CD4-positive, alpha-beta T cell treated with Interleukin-6 for 4 hours (primary cell): Measurements from ENCODE around the gene RCC1.
"Not testable (repeated sequence)": the region's sequence is repeated elsewhere in the genome, so short reads cannot be mapped to it uniquely, and the experiment has no call there.

ENCODE experiments used
- DNase-seq: peaks from one replicate; pipeline ENCODE4 v3.0.0-alpha.2; 2020; ENCODE audit warnings: mixed read lengths

Gene RCC1

DNA sequence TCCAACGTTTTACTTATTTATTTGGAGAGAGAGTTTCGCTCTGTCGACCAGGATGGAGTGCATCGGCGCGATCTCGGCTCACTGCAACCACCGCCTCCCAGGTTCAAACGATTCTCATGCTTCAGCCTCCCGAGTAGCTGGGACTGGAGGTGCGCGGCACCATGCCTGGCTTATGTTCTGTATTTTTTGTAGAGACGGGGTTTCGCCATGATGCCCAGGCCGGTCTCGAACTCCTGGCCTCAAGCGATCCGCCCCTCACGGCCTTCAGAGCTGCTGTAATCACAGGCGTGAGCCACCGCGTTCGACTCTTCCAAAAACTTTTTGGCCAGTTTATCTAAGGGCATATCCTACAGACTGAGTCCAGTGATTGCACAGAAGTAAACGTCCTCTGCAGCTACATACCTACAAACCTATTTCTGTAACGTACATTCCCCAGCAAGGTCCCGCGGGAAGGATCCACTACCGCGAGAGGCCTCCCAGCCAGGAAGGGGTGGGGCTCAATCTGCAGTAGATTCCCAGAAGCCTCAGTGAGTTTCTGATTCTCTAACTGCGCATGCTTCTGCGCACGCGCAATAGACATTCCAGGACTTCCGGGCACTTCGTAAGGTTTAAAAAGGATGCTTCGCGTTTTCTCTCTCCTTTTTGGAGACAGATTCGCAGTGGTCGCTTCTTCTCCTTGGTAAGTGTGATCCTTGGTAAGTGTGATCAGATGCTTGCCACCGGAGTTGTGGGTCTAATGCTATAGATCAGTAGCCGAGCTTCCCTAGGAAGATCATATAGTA lies at the start of gene RCC1:
RCC1 (plus strand) TSS at position 638 of the 782 bp plus-strand sequence. CDS start 23,824 bp downstream, outside the sequence.
- peak; percentile 96 for DNase-seq

DNA sequence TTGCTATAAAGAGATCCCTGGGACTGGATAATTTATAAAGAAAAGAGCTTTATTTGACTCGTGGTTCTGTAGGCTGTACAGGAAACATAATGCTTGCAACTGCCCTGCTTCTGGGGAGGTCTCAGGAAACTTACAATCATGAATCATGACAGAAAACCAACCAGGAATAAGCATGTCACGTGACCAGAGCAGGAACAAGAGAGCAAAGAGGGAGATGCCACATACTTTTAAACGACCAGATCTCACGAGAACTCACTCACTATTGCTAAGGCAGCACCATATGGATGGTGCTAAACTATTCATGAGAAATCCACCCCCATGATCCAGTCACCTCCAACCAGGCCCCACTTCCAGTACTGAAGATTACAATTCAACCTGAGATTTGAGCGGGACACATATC lies 49.8 kb upstream of the RCC1 start:
- no peak for DNase-seq

DNA sequence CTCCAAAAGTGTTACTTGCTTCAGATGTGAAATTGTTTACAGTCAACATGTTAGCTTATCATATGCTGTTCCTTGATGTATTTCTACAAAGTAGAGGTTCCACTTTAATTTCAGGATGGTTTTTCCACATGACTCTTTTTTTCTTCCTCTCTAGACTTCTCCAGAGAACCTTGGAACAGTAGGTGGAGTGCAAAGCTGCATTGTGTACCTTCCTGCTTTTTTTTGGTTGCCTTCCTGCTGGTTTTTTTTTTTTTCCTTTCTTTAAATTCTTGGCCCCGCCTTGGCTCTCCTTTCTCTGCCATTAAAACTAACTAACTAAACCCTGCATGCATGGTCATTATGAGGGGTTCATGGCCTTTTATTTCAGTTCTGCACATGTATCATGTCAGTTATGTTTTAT lies 48.2 kb upstream of the RCC1 start:
- no peak for DNase-seq

DNA sequence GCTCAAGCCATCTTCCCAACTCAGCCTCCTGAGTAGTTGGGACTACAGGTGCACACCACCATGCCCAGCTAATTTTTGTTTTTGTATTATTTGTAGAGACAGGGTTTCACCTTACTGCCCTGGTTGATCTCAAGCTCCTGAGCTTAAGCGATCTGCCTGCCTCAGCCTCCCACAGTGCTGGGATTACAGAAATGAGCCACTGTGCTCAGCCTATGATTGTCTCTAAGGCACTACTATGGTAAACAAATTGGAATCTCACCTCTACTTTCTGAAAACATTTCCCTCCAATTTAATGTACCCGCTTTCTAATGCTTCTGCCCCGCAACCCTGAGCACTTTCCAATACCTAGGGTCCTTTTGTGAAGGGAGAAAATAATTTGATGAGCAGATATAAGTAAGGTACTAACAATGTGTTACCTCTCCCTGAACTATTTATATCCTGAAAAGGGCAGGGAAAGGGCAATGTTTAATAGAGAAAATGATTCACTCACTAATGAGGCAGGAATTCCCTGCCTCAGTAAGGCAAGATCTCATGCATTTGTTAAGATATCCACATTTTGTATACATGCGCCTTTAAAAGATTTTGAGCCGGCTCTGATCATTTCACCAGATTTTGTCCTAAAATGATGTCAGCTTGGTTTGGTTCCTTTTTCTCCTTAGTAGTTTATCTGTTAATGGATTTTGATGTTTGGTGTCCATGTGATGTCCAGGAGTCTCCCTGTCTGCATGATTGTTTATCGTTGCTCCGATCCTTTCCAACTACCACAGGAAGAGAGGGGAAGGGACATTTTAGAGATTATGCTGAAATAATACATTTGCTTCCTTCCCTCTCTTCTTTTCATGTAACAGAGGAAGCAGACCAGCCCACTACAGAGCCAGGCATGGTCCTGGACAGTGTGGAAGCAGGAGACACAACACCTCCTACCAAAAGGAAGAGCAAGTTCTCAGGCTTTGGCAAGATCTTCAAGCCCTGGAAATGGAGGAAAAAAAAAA lies 47.3 kb upstream of the RCC1 start:
- DNase-seq: no peak

- DNase-seq: no peak
These were observed 39.5 kb upstream of the RCC1 start for GRCh38 chr1:28466226-28466778.

GRCh38 chr1:28470146-28470545 lies 35.7 kb upstream of the RCC1 start:
- no peak for DNase-seq

GRCh38 chr1:28479497-28479896 lies 26.3 kb upstream of the RCC1 start:
- DNase-seq: not testable (repeated sequence)

DNA sequence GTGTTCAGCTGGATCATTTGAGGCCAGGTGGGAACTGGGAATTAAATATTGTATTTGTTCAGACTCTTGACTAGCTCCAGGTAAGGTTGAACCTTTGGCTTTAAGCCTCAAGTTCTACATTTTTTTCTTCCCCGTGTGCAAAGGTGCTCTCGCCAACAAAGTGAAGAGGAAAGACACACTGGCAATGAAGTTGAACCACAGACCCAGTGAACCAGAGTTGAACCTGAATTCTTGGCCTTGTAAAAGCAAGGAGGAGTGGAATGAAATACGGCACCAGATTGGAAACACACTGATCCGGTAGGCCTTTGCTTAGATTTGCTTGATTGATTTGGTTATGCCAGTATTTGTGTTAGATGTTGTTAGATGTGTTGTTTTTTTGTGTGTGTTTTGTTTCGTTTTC lies 25.5 kb upstream of the RCC1 start:
- no peak for DNase-seq

- no peak for DNase-seq
These were observed 23.7 kb upstream of the RCC1 start for GRCh38 chr1:28482138-28482537.

GRCh38 chr1:28482702-28483101 lies 23.1 kb upstream of the RCC1 start:
- no peak for DNase-seq

GRCh38 chr1:28494737-28495136 lies 11.1 kb upstream of the RCC1 start:
- no peak for DNase-seq

- no peak for DNase-seq
These were observed 6.3 kb upstream of the RCC1 start for GRCh38 chr1:28499553-28499952.

DNA sequence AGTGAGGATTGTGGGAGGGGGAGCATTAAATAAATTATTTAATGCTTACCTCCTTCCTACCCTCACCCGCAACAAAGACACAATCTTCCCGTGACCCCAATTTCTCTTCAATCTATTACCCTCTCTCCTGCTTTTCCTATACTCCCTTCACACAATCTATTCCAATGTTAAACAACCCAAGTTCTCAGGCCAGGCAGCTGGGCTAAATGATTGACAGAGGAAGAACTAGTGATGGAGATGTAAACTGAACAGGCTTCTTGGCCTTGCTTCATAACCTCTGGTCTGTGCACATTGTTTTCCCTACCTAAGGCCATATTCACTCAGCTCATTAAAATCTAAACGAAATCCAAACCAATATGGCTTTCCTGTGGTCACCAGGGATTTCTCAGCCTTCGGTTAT lies 3.9 kb upstream of the RCC1 start:
- no peak for DNase-seq

GRCh38 chr1:28503117-28503516 lies 2.7 kb upstream of the RCC1 start:
- DNase-seq: no peak

GRCh38 chr1:28506907-28507246 lies 1.0 kb downstream of the RCC1 start:
- no peak for DNase-seq

DNA sequence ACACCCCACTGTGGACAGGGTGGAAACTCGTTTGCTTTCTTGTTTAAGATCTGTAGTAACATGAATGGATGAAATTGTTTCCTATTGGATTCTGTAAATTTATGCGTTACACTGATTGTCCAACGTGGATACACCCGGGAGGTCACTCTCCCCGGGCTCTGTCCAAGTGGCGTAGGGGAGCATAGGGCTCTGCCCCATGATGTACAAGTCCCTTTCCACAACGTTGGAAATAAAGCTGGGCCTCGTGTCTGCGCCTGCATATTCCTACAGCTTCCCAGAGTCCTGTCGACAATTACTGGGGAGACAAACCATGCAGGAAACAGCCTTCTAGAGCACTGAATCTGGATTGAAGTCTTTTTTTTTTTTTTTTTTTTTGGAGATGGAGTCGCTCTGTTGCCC lies 1.4 kb downstream of the RCC1 start:
- DNase-seq: no peak

DNA sequence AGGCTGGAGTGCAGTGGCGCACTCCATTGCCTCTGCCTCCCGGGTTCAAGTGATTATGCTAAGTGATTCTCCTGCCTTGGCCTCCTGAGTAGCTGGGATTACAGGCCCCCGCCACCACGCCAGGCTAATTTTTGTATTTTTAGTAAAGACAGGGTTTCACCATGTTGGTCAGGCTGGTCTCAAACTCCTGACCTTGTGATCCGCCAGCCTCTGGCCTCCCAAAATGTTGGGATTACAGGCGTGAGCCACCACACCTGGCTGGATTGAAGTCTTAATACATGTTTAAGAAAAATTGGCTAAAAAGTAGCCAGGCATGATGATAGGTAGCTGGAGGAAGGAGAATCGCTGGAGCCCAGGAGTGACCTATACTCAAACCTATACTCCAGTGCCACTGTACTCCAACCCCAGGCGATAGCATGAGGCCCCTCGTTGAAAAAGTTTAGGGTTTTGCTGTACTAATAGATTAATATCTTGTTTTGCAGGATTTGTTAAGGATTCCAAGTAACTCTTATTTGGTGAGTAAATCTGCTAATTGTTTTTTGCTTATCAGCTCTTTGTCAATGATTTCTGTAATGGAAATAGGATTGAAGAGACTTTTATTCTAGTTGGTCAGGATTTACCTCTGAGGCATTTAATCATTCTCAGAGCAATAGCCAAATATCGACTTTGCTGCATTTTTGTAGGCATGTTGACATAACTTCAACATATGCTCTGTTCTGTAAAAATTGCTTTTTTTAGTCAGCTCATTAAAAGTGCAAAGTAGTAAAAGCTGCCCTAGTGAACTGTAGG lies 2.0 kb downstream of the RCC1 start:
- DNase-seq: no peak

DNA sequence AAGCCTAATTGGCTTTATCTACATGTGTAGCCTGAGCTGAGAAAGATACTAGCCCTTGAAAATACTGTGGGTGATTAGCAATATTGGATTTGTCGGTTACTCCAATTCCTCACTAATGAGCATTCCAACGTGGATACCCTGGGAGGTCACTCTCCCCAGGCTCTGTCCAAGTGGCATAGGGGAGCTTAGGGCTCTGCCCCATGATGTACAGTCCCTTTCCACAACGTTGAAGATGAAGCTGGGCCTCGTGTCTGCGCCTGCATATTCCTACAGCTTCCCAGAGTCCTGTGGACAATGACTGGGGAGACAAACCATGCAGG lies 2.6 kb downstream of the RCC1 start:
- DNase-seq: no peak

DNA sequence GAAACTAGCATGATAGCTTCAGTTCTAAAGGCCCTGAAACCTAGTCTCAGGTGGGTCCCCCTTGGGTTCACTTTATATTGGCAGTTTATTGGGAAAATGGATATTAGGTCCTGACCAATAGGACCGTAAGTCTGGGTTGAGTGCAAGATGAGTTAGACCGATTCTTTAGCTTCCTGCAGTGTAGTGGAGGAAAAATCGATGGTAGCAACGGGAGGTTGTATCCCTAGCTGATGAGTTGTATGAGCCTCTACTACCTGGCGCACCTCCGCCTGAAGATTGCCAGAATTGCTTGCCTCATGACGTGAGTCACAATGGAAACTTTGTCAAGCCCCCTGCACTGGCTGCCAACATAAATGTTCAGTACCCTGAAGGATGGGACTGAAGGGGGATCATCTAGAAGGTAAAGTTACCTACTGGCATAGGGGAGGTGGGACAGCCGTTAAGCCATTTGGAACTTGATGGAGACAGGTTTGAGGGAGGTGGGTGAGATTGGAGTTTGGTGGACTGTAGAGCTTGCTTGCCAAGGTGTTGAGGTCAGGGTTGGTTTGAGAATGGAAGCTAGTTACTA lies 3.9 kb downstream of the RCC1 start:
- DNase-seq: peak; percentile 27

DNA sequence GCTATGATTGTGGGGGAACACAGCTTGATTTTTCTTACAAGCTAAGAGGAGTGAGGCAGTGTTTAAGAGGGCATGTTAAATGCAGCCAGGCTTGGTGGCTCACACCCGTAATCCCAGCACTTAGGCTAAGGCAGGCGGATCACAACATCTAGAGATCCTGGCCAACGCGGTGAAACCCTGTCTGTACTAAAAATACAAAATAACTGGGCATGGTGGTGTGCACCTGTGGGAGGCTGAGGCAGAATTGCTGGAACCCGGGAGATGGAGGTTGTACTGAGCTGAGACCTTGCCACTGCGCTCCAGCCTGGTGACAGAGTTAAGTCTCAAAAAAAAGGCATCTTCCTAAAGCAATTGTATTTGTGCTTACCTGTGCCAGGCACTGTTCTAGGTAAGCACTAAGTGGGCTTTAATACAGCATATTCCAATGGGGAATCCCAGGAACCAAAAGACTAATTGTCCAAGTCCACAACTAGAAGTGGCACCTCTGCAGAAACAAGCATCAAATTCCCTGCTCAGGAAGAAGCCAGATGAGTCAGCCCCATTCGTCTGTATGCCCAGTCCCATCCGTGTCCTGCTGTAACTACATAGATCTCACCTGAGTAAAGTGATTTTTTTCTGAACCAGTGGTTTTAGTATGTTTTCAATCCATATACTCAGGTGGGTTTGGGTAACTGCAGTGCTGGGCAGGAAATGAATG lies 4.6 kb downstream of the RCC1 start:
- DNase-seq: no peak

DNA sequence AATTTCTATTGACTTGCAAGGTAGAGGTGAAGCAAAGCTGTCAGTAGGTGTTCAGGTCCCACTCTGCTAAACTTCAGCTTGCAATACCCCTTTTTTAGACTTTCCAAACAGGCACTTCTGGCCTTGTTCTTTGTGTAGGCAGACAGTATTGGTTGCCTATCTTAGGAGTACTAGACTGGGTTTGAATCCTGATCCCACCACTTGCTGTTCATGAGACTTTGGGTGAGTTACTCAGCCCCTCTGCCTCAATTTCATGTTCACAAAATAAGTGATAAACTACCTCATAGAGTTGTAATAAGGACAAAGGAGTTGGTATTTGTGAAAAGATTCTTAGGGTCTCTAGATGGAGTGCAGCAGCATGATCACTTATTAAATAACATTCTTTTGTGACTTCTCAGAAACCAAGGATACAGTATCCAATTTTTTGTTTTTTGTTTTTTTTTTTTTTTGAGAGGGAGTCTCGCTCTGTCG lies 5.2 kb downstream of the RCC1 start:
- no peak for DNase-seq

DNA sequence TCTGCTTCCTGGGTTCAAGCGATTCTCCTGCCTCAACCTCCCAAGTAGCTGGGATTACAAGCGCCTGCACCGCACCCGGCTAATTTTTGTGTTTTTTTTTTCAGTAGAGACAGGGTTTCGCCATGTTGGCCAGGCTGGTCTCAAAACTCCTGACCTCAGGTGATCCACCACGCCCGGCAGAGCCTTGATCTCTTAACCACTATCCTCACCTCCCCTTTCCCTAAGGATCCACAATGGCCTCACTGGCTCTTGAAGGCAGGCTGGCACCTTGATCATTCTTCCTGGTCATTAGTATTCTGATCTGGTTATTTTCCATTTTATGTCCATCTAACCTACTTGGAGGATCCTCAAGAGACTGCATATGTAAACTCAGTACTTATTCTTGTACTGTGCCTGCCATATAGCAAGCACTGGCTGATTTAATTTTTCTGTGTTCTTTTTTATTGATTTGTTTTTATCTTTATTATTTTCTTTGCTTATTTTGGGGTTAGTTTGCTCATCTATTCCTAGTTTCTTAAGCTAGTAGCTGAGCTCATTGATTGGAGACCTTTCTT lies 6.3 kb downstream of the RCC1 start:
- DNase-seq: no peak
